AG10803 (cell line): ENCODE measurements around the gene GAPVD1.
A peak's percentile ranks its signal among the peaks of the same experiment; 100 is the strongest.
"Not testable (repeated sequence)": the region's sequence is repeated elsewhere in the genome, so short reads cannot be mapped to it uniquely, and the experiment has no call there.

Experiments
- DNase-seq: peaks from one replicate; pipeline ENCODE4 v3.0.0; 2010; ENCODE audit warnings: low read depth
- H3K4me3 ChIP-seq: 2 replicates; pipeline ENCODE4 v1.5.1; 2011; ENCODE audit warnings: mild to moderate bottlenecking, low read length, control low read depth
- CTCF ChIP-seq: conservative IDR thresholded peaks from 2 replicates; pipeline ENCODE4 v1.5.1; 2011; ENCODE audit warnings: mild to moderate bottlenecking, low read length, control low read depth, inconsistent platforms

GAPVD1 gene

GRCh38 chr9:125261501-125262293 lies at the start of gene GAPVD1:
TSS of gene GAPVD1 (plus strand) at chr9:125261826. CDS start at chr9:125298922, 37,096 bp downstream.
- peak; percentile 28; the same call in 1 of the 2 replicates for TF ChIP-seq CTCF
- DNase-seq, result peak; percentile 90

GRCh38 chr9:125214186-125214585 lies 47.4 kb upstream of the GAPVD1 start:
- H3K4me3 ChIP-seq, result no peak overlapping the region
- no peak for DNase-seq
- TF ChIP-seq CTCF, result no peak

More at GRCh38 chr9:125261501-125262293, at the start of gene GAPVD1:
- peak within 1 kb of the TSS; percentile 87 for H3K4me3 ChIP-seq

GRCh38 chr9:125218621-125219020 lies 43.0 kb upstream of the GAPVD1 start:
- H3K4me3 ChIP-seq, result no peak overlapping the region
- no peak for DNase-seq
- no peak for TF ChIP-seq CTCF

- not testable (repeated sequence) for DNase-seq, H3K4me3 ChIP-seq
Observed at GRCh38 chr9:125224858-125225257, 36.8 kb upstream of the GAPVD1 start.

GRCh38 chr9:125227761-125228160 lies 33.9 kb upstream of the GAPVD1 start:
- DNase-seq, result no peak
- TF ChIP-seq CTCF, result no peak
- H3K4me3 ChIP-seq, result no peak overlapping the region

- no peak for TF ChIP-seq CTCF
- no peak overlapping the region for H3K4me3 ChIP-seq
- DNase-seq, result peak; percentile 97
Observed at GRCh38 chr9:125233678-125234077, 27.9 kb upstream of the GAPVD1 start.

GRCh38 chr9:125234099-125234498 lies 27.5 kb upstream of the GAPVD1 start:
- not testable (repeated sequence) for H3K4me3 ChIP-seq, DNase-seq

GRCh38 chr9:125235804-125236519 lies 25.7 kb upstream of the GAPVD1 start:
- DNase-seq, result no peak
- peak overlapping the region; percentile 34 for H3K4me3 ChIP-seq

GRCh38 chr9:125236520-125237159 lies 25.0 kb upstream of the GAPVD1 start:
- not testable (repeated sequence) for DNase-seq
- peak overlapping the region; percentile 34 for H3K4me3 ChIP-seq

More at GRCh38 chr9:125235804-125236519, 25.7 kb upstream of the GAPVD1 start:
- TF ChIP-seq CTCF, result no peak
